ENCODE results near the gene COPS6.
A peak's percentile ranks its signal among the peaks of the same experiment; 100 is the strongest.

The COPS6 gene

GRCh38 chr7:100081535-100082102 is 7.2 kb upstream of the COPS6 start, which contains the start of gene ZNF3:
TSS of gene ZNF3 (minus strand) at chr7:100081723. CDS start at chr7:100077357, 4,366 bp downstream.
- peak; percentile 98 for DNase-seq
- Histone ChIP-seq H3K27me3 (no peaks in the 10 kb centered on the region), H3K4me1 (no peaks in the 10 kb centered on the region), H3K4me3 (ENCODE audit: low read depth, low read length) (peak within 1 kb of the TSS; percentile 94), H3K9me3 (no peaks in the 10 kb centered on the region), H3K36me3 (peaks cover 42% of the 10 kb centered on the region)
- TF ChIP-seq, protein P1, sequence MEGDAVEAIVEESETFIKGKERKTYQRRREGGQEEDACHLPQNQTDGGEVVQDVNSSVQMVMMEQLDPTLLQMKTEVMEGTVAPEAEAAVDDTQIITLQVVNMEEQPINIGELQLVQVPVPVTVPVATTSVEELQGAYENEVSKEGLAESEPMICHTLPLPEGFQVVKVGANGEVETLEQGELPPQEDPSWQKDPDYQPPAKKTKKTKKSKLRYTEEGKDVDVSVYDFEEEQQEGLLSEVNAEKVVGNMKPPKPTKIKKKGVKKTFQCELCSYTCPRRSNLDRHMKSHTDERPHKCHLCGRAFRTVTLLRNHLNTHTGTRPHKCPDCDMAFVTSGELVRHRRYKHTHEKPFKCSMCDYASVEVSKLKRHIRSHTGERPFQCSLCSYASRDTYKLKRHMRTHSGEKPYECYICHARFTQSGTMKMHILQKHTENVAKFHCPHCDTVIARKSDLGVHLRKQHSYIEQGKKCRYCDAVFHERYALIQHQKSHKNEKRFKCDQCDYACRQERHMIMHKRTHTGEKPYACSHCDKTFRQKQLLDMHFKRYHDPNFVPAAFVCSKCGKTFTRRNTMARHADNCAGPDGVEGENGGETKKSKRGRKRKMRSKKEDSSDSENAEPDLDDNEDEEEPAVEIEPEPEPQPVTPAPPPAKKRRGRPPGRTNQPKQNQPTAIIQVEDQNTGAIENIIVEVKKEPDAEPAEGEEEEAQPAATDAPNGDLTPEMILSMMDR (IDR thresholded peaks at IDR 0.05; ENCODE audit: low read depth, low read length) = peak; percentile 80

DNA sequence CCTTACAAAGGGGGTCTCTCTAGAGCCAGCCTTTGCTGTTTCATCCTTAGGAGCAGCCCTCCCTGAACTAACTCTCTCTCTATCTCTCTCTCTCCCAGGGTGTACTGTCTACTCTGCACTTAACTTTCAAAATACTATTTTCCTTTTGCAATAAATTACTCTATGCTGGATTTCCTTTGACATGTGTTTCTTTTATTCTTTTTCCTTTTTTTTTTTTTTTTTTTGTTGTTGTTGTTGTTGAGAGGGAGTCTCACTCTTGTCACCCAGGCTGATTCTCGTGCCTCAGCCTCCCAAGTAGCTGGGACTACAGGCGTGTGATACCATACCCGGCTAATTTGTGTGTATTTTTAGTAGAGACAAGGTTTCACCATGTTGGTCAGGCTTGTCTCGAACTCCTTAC is 5.8 kb upstream of the COPS6 start:
- no peak overlapping the region for H3K4me3 ChIP-seq (ENCODE audit: low read depth, low read length)
- no peaks in the 10 kb centered on the region for H3K27me3 ChIP-seq
- DNase-seq = no peak
- 0 out of 2 replicates have a peak, but pooled peaks cover 2% of the 10 kb centered on the region for H3K4me1 ChIP-seq
- peaks cover 29% of the 10 kb centered on the region for H3K36me3 ChIP-seq
- no peaks in the 10 kb centered on the region for H3K9me3 ChIP-seq
- TF ChIP-seq, protein P1 (IDR thresholded peaks at IDR 0.05; ENCODE audit: low read depth, low read length) = no peak

DNA sequence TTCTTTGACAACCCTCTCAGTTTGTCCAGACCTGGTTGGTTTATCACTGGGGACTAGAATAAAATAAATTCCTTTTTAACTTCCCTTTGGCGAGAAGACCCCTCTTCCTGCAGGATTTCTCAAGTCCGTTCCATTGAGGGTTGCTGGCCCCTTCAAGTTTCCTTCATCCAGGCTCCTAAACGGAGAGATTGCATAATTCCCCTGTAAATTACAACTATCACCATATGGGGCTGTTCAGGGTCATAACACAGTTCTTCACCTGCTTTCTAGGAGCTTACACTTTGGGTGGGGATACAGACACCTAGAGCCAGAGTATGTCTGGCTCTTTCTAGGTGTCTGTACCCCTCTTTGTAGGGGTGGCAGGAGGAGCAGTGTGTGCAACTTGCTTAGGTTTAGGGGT is 3.3 kb upstream of the COPS6 start:
- TF ChIP-seq, protein P1 (IDR thresholded peaks at IDR 0.05; ENCODE audit: low read depth, low read length) = no peak
- Histone ChIP-seq H3K9me3 (no peaks in the 10 kb centered on the region), H3K4me1 (0 out of 2 replicates have a peak, but pooled peaks cover 2% of the 10 kb centered on the region), H3K36me3 (peaks cover 9% of the 10 kb centered on the region), H3K27me3 (no peaks in the 10 kb centered on the region), H3K4me3 (ENCODE audit: low read depth, low read length) (no peak overlapping the region)
- DNase-seq = no peak

DNA sequence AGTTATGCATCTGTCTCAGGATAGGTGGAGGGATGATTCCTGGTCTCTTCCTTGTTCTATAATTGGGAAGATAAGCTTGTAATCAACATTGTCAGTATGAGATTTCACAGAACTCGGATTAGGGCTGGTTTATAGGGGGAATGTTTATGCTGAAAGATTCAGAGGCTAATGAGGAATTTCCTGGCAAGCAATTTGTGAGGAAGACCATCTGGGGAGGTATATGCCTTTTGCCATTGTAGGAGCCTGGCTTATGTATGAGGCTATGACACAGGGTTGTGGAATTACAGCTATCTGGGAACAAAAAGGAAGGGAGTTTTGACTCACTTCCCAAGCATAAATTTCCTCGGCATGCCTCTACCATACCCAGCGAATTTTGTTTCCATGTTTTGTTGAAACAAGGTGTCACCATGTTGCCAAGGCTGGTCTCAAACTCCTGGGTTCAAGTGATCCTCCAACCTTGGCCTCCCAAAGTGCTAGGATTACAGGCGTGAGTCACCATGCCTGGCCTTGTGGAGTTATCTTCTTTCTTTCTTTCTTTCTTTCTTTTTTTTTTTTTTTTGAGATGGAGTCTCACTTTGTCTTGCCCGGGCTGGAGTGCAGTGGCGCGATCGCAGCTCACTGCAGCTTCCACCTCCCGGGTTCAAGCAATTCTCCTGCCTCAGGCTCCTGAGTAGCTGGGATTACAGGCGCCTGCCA is 1.6 kb upstream of the COPS6 start:
- H3K36me3 ChIP-seq = peaks cover 18% of the 10 kb centered on the region
- H3K27me3 ChIP-seq = no peaks in the 10 kb centered on the region
- no peak for DNase-seq
- TF ChIP-seq, protein P1 (IDR thresholded peaks at IDR 0.05; ENCODE audit: low read depth, low read length) = no peak
- H3K4me3 ChIP-seq (ENCODE audit: low read depth, low read length) = no peak overlapping the region
- no peaks in the 10 kb centered on the region for H3K9me3 ChIP-seq
- 0 out of 2 replicates have a peak, but pooled peaks cover 2% of the 10 kb centered on the region for H3K4me1 ChIP-seq

- 0 out of 2 replicates have a peak, but pooled peaks cover 2% of the 10 kb centered on the region for H3K4me1 ChIP-seq
- H3K36me3 ChIP-seq = peaks cover 27% of the 10 kb centered on the region
- DNase-seq = no peak
- no peaks in the 10 kb centered on the region for H3K27me3 ChIP-seq
- peak overlapping the region; percentile 86 for H3K4me3 ChIP-seq (ENCODE audit: low read depth, low read length)
- no peaks in the 10 kb centered on the region for H3K9me3 ChIP-seq
- TF ChIP-seq, protein P1 (IDR thresholded peaks at IDR 0.05; ENCODE audit: low read depth, low read length) = no peak
Measured at GRCh38 chr7:100088095-100088620, 611 bp upstream of the COPS6 start.
